ENCODE measurements around the gene TENT4A.

Gene TENT4A

GRCh38 chr5:6700685-6701355, 12.4 kb upstream of the TENT4A start:
- DNase-seq (ENCODE audit: low spot score) = no peak

DNA sequence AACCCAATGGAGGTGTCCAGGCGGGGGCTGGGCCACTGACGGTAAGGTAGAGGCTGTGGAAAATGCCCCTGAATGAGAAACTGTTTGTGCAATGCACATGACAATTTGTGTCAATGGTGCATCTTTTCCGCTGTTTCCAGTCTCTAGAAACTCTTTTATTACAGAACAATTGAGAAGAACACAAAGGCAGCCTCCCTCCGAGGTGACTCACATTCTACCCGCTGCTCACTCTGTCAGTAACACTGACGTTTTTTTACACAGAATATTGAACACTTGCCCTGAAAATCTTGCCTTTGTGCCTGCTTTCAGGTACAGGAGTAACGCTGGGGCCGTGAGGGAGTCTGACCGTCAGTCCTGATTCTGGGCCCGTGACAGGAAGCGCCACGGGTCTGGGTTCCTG, 11.7 kb upstream of the TENT4A start:
- DNase-seq (ENCODE audit: low spot score) = no peak

DNA sequence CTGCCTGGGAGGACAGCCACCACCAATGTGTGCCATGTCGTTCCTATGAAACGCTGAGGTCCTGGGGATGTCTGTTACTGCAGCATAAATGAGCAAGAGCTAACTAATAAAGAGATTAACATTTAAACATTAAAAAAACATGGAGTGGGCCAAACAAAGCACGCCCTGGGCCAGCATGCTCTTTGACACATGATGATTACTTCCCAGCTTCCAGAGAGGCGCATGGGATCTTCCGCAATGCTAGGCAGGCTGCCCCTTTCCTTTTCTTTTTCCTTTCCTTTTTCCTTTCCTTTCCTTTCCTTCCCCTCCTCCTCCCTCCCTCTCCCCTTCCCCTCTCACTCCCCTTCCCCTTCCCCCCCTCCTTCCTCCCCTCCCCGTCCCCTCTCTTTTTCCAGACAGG, 10.6 kb upstream of the TENT4A start:
- DNase-seq (ENCODE audit: low spot score) = no peak

GRCh38 chr5:6703806-6704205, 9.4 kb upstream of the TENT4A start:
- DNase-seq (ENCODE audit: low spot score) = no peak

DNA sequence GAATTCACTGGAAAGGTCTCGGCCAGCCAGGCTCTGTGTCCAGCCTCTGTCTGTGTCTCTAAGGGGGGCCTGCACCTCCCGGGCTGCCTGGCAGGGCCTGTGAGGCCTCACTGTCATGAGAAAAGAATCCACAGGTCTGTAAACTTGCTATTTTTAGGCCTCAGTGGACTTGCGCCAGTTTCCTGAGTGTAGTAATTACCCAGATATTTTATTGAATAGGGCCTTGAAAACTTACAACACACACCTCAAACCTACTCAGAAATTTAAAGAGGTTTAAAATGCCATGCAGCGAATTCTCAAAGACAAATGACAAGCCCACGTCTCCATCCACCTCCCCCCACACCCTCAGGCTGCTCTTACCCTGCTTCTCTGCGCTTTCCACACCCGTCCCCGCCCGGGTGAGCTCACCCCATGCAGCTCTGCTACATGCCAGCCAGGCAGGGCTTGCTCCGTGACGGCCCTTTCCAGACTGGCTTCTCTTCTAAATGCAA, 8.8 kb upstream of the TENT4A start:
- DNase-seq (ENCODE audit: low spot score) = peak; percentile 84

DNA sequence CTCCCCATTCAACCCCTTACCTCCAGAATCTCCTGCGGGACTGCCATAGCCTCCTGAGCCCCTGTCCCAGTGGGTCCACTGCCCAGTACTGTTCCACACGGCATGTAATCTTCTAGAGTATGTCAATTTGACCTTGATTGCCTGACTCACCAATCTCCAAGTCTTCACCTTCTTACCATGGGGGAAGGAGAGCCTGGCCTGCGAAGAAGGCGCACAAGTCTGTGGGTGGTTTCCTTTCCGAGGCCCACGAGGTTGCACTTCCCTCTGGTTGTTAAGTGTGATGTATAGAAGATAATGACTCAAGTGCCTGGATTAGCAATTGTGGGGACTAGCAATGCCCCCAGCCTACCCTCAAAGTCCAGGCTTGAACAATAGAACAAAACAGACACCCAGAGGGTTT, 8.1 kb upstream of the TENT4A start:
- DNase-seq (ENCODE audit: low spot score) = no peak

GRCh38 chr5:6705959-6706358, 7.3 kb upstream of the TENT4A start:
- no peak for DNase-seq (ENCODE audit: low spot score)

DNA sequence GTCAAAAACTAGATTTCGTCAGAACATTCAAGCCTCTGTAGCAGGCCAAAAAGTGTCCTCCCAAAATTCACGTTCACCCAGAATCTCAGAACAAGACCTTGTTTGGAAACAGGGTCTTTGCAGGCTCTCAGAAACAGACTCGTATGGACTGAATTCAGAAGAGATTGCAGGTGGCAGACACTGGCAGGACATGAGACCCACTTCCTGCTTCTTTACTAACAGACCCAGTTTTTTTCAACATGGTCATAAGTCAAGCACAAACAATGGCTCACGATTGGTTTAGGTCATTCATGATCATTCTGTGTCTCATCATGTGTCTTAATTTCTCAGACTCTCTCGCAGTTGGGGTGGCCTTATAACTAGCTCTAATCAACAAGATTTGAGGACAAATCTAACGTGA, 5.4 kb upstream of the TENT4A start:
- DNase-seq (ENCODE audit: low spot score) = no peak

DNA sequence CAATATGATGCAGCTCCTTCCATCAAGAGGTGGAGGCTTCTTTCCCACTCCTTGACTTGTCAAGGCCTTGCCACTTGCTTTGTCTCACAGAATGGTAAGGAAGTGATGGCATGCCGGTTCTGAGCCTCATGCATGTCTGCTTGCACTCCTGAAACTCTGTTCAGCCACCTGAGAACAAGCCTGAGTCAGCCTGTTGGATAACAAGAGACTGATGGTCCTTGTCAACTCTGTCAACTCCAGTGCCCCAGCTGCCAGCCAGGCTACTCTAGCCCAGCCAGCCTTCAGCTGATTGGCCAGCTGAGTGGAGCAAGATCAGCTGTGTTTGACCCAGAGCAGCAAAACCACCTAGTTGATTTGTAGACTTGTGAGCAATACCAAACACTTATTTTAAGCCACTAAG, 4.4 kb upstream of the TENT4A start:
- DNase-seq (ENCODE audit: low spot score) = no peak

- DNase-seq (ENCODE audit: low spot score) = no peak
Observed at GRCh38 chr5:6710070-6710469, 3.2 kb upstream of the TENT4A start.

- DNase-seq (ENCODE audit: low spot score) = no peak
Observed at GRCh38 chr5:6710551-6711318, 2.5 kb upstream of the TENT4A start.

DNA sequence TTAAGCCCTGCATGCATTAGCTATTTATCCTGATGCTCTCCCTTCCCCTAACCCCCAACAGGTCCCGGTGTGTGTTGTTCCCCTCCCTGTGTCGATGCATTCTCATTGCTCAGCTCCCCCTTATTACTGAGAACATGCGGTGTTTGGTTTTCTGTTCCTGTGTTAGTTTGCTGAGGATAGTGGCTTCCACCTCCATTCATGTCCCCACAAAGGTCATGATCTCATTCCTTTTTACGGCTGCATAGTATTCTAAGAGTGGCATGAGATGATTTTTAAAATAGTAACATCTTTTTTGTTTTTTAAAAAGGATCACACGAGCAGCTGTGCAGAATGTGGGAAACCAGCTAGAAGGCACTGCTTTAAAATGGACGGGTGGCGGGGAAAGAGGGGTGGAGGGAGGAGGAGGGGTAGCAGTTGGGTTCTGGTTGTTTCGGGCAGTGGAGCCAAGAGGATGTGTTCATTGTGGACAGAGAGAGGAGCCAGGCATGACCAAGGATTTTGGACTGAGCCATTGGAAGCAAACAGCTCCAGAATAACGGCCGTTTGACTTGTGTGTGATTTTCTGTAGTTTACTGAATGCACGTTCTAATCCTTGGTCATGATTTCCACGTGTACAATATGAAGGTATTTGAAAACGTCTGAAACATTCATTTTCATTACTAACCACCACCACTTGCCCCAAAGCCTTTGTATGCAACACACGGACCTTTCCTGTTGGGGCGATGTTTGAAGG, 1.7 kb upstream of the TENT4A start:
- DNase-seq (ENCODE audit: low spot score) = no peak

GRCh38 chr5:6712142-6712576, 1.1 kb upstream of the TENT4A start:
- DNase-seq (ENCODE audit: low spot score) = peak; percentile 61

- DNase-seq (ENCODE audit: low spot score) = no peak
Observed at GRCh38 chr5:6712577-6713273, 507 bp upstream of the TENT4A start.

DNA sequence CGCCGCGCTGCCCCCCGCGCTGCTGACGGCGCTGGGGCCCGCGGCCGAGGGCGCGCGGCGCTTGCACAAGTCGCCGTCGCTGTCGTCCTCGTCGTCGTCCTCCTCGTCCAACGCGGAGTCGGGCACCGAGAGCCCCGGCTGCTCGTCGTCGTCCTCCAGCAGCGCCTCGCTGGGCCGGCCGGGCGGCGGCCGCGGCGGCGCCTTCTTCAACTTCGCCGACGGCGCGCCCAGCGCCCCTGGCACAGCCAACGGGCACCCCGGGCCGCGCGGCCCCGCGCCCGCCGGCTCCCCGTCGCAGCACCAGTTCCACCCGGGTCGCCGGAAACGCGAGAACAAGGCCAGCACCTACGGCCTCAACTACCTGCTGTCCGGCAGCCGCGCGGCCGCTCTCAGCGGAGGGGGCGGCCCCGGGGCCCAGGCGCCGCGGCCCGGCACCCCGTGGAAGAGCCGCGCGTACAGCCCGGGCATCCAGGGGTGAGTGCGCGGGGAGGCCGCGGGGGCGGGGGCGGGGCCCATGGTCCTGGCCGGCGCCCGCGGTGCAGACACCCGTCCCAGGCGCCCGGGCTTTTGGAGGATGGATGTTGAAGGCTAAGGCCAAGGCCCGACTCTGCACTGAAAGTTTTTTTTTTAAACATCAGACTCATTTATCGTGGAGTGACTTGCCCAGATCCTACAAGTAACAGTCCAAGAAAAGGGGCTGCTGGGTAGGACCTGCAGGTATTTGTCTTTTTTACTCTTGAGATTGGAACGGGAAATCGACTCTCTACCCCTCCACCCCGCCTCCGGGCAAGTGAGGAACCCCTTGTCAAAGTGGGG, 1.2 kb downstream of the TENT4A start:
- DNase-seq (ENCODE audit: low spot score) = peak; percentile 75

- no peak for DNase-seq (ENCODE audit: low spot score)
Observed at GRCh38 chr5:6715271-6715670, 2.0 kb downstream of the TENT4A start.

DNA sequence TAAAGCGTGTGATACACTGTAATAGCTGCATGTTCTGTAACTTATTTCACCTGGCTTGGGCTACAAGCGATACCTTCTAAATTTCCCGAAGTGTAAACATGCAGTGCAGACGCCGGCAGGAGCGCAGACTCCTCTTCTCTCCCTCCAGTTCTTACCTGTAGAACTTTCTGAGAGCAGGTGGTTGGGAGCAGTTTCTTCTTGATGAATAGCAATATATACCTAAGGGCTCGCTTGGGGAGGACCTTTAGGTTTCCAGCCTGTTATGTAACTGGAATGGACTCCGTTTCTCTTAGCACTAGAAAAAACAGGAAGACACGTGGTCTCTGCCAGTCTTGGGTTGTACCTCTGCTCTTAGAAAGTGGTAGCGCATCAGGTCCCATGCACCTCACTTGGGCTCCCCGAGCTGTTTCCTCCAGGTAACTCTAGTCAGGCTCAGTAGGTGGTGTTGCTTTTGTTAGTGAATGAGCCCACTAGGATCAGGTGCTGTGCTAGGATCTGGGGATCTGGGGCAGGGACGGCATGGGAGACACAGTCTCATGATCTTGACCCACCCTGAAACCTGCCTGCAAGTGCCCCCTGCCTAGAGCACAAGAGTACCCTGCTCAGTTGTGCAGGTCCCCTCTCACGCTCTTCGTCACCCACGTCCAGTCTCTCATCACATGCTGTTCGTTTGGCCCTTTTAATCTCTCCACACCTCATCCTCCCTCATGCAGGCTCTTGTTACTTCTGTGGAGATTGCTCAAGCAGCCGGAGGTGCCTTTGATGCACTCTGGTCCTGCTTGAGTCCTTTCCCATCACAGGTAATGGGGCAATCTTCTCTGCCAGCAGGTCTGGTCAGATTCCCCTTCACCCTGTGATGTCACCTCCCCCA, 2.8 kb downstream of the TENT4A start:
- no peak for DNase-seq (ENCODE audit: low spot score)

DNA sequence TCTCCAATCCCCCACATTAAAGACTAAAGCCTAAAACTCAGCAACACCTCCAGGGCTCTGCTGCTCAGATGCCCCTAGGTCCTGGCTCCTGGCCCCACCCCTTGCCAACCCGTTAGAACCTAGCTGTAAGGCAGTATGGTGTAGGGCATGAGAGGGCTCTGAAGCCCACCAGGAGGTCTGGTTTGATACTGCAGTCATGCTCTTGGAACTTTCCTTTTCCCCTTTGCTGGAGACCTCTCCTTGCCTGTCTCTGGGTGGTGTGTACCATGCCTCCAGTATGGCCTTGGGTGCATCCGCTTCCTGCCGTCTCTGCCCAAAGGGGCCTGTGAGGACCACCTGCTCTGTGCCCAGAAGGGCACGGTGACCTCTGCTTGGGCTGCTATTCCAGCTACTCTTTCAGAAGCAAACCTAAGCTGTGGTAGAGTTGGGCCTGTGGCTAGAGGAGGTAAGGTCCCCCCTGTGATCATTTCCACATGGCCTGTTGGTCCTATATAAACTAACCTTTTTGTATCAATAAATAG, 3.5 kb downstream of the TENT4A start:
- no peak for DNase-seq (ENCODE audit: low spot score)

- no peak for DNase-seq (ENCODE audit: low spot score)
Observed at GRCh38 chr5:6717247-6717646, 4.0 kb downstream of the TENT4A start.

DNA sequence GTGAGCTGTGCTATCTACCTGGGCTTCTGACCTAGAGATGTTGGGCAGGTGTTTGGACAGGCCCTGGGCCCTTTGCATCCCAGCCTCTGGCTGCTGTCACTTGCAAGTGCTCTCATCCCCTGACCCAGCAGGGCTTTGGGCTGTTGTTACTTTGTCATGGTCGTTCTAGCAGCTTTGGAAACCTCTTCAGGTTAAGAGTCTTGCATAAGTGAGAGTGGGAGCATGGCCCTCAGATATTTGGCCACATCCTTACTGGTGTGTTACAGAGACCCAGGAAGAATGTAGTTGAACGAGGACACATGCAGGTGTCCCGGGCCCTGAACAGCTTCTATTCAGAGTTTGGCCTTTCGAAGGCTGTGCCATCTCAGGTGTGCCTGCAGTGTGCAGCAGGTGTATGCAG, 4.5 kb downstream of the TENT4A start:
- no peak for DNase-seq (ENCODE audit: low spot score)
